PC-3 (cell line): ENCODE measurements around the gene PTPA. TPM values are rescaled to one million over a fixed set of nuclear protein-coding genes. Genes with fewer than 3 reads are reported as not detected.

ENCODE experiments used
- ATAC-seq: fragments of 200-7000 bp; cut with Tn5 transposase; 2 replicates; pipeline ENCODE4 v1.9.1; 2020; ENCODE audit warnings: mild to moderate bottlenecking, moderate library complexity
- BruUV-seq: library from RNA; stranded (reverse); fragments of 400-500 nt; replicated peaks from 2 replicates; lab custom pipeline; 2021; lab: Mats Ljungman, UMichigan
- CTCF ChIA-PET: fragments of 300-600 bp; sonication (Branson Sonifier 250); formaldehyde crosslinking; loops from one replicate; lab custom pipeline; 2022; ENCODE audit warnings: antibody characterized with exemption; lab: Charles Lee
- POLR2A ChIA-PET: fragments of 300-600 bp; sonication (Branson Sonifier 250); formaldehyde crosslinking; loops from one replicate; lab custom pipeline; 2022; ENCODE audit warnings: antibody characterized with exemption; ENCODE audit not compliant: unreplicated experiment; lab: Charles Lee
- DNase-seq: peaks from one replicate; pipeline ENCODE4 v3.0.0-alpha.2; 2015
- H2AFZ ChIP-seq: fragments of 300-600 bp; sonication (generic); 2 replicates; pipeline ENCODE4 v1.6.0; 2016; ENCODE audit warnings: antibody characterized with exemption, low read length
- H3F3A ChIP-seq: fragments of 300-600 bp; sonication (generic); one replicate; pipeline ENCODE4 v1.6.0; 2017; ENCODE audit warnings: antibody characterized with exemption, low read length, control low read depth, mild to moderate bottlenecking; ENCODE audit not compliant: unreplicated experiment
- H3K27ac ChIP-seq: fragments of 300-600 bp; sonication (generic); 2 replicates; pipeline ENCODE4 v1.5.1; 2016; ENCODE audit warnings: mild to moderate bottlenecking, low read length
- H3K27me3 ChIP-seq: fragments of 300-600 bp; sonication (generic); 2 replicates; pipeline ENCODE4 v1.6.1; 2016; ENCODE audit warnings: low read length, mixed read lengths
- H3K36me3 ChIP-seq: fragments of 300-600 bp; sonication (generic); 2 replicates; pipeline ENCODE4 v1.6.1; 2016; ENCODE audit warnings: low read depth, mixed run types, low read length, mixed read lengths
- H3K4me1 ChIP-seq: fragments of 300-600 bp; sonication (generic); 2 replicates; pipeline ENCODE4 v1.5.1; 2016; ENCODE audit warnings: low read length; ENCODE audit not compliant: insufficient read depth
- H3K4me2 ChIP-seq: fragments of 300-600 bp; sonication (generic); 2 replicates; pipeline ENCODE4 v1.6.0; 2016; ENCODE audit warnings: low read length
- H3K4me3 ChIP-seq: fragments of 300-600 bp; sonication (generic); 2 replicates; pipeline ENCODE4 v1.5.1; 2016; ENCODE audit warnings: mild to moderate bottlenecking, low read length, mixed read lengths
- H3K79me2 ChIP-seq: fragments of 300-600 bp; sonication (generic); 2 replicates; pipeline ENCODE4 v1.6.1; 2017; ENCODE audit warnings: low read length, mixed read lengths
- H3K9ac ChIP-seq: fragments of 300-600 bp; sonication (generic); 2 replicates; pipeline ENCODE4 v1.6.0; 2016; ENCODE audit warnings: mild to moderate bottlenecking, low read length
- H3K9me2 ChIP-seq: fragments of 300-600 bp; sonication (generic); replicated peaks from 2 replicates; pipeline ENCODE4 v1.6.1; 2016; ENCODE audit warnings: mixed run types, low read length, mixed read lengths
- H3K9me3 ChIP-seq: fragments of 300-600 bp; sonication (generic); 2 replicates; pipeline ENCODE4 v1.6.1; 2016; ENCODE audit warnings: low read length, mixed read lengths
- H4K20me1 ChIP-seq: fragments of 300-600 bp; sonication (generic); 2 replicates; pipeline ENCODE4 v1.6.1; 2016; ENCODE audit warnings: low read length, mixed read lengths
- CTCF ChIP-seq: fragments of 300-600 bp; sonication (generic); conservative IDR thresholded peaks from 2 replicates; pipeline ENCODE4 v1.5.1; 2017; ENCODE audit warnings: antibody characterized with exemption, low read depth, mild to moderate bottlenecking, low read length
- EZH2 ChIP-seq: fragments of 300-600 bp; sonication (generic); IDR thresholded peaks from one replicate; pipeline ENCODE4 v1.6.1; 2017; ENCODE audit warnings: antibody characterized with exemption, mild to moderate bottlenecking, low read length; ENCODE audit not compliant: unreplicated experiment
- EZH2phosphoT487 ChIP-seq: fragments of 300-600 bp; sonication (generic); IDR thresholded peaks from 2 replicates; pipeline ENCODE4 v1.6.1; 2018; ENCODE audit warnings: mild to moderate bottlenecking, antibody characterized with exemption, low read length, borderline replicate concordance
- intact Hi-C: fragments of 100-400 bp; cut with micrococcal nuclease; formaldehyde crosslinking; loops from 2 replicates; pipeline ENCODE4 v1.9.0; 2023
- total RNA-seq: library from RNA; depleted of rRNA; stranded (reverse); fragments of >200 nt; gene quantifications from 2 replicates; pipeline ENCODE4 v1.2.3, GENCODE V29; 2014

PTPA gene
- total RNA-seq, 1 experiment from 2014 or later = 138 TPM

- Histone ChIP-seq H3K36me3 (no peaks in the 10 kb centered on the region), H3K9ac (no peak overlapping the region), H3K79me2 (peaks cover 17% of the 10 kb centered on the region), H3K4me3 (no peak overlapping the region), H3K9me3 (no peaks in the 10 kb centered on the region), H3K9me2 (no peaks in the 10 kb centered on the region), H3K27ac (no peak overlapping the region), H4K20me1 (no peaks in the 10 kb centered on the region), H3K4me1 (peaks cover 48% of the 10 kb centered on the region), H3K4me2 (no peak overlapping the region), H3F3A (no peaks in the 10 kb centered on the region), H2AFZ (no peak overlapping the region), H3K27me3 (no peaks in the 10 kb centered on the region)
- CTCF ChIA-PET = interaction anchor here (0.7 kb wide), 1 partner anchor 40 kb away, joined by 4 read pairs; no protein-coding TSS in a partner anchor
- TF ChIP-seq CTCF (no peak), EZH2 (no peak), EZH2phosphoT487 (no peak)
- DNase-seq (no peak), ATAC-seq (no peak)
- intact Hi-C loops = loop anchor here (10.0 kb wide), 1 partner anchor 163 kb away; no protein-coding TSS in a partner anchor
- POLR2A ChIA-PET = no interaction called here
- no TSS peak for BruUV-seq
Measured at GRCh38 chr9:129171993-129172751, 61.0 kb downstream of the PTPA start.

GRCh38 chr9:129172816-129173215, 61.6 kb downstream of the PTPA start:
- Histone ChIP-seq H3K9ac (no peak overlapping the region), H3K9me2 (no peaks in the 10 kb centered on the region), H2AFZ (no peak overlapping the region), H4K20me1 (no peaks in the 10 kb centered on the region), H3K4me1 (peaks cover 42% of the 10 kb centered on the region), H3K27me3 (no peaks in the 10 kb centered on the region), H3K4me2 (no peak overlapping the region), H3K79me2 (peaks cover 20% of the 10 kb centered on the region), H3K27ac (no peak overlapping the region), H3F3A (no peaks in the 10 kb centered on the region), H3K9me3 (no peaks in the 10 kb centered on the region), H3K4me3 (no peak overlapping the region), H3K36me3 (no peaks in the 10 kb centered on the region)
- intact Hi-C loops = loop anchor here (10.0 kb wide), 1 partner anchor 162 kb away; no protein-coding TSS in a partner anchor
- ChIA-PET CTCF (no interaction called here), POLR2A (no interaction called here)
- no peak for ATAC-seq
- no peak for TF ChIP-seq CTCF
- TF ChIP-seq EZH2phosphoT487 = no peak
- no peak for TF ChIP-seq EZH2
- BruUV-seq = no TSS peak
- DNase-seq = no peak
